HL-60/S4 treated with phorbol 12-myristate 13-acetate at 8.2 ng/mL for 4 days and 3 days (cell line): Measurements from ENCODE around the gene CTPS2.
"Not testable (repeated sequence)": the region's sequence is repeated elsewhere in the genome, so short reads cannot be mapped to it uniquely, and the experiment has no call there.

Source experiments
- in situ Hi-C: fragments of 300-500 bp; cut with MboI; formaldehyde crosslinking; loops from 2 replicates; pipeline ENCODE4 v1.15.0; 2022; ENCODE audit warnings: low sequenced_read_pairs

Gene CTPS2

DNA sequence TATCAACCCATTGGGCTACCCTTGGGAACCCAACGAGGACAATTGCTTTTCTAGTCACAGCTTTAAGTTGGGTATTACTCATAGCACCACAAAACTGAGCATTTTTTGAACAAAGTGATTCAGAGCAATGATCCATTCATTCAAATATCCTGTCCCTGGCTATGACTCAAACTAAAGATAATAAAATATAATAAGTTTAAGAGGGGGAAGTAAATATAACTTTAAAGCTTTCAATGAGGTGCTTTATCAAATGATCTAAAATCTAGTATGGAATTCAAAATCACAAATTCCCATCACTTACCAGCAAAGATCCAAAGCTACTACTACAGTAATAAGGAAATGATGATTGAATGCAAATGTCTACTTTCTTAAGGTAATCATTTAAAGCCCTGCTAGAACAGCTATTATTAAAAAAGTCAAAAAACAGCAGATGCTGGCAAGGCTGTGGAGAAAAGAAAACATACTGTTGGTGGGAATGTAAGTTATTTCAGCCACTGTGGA lies 102.3 kb downstream of the CTPS2 start:
- in situ Hi-C loops, result no loop called here

DNA sequence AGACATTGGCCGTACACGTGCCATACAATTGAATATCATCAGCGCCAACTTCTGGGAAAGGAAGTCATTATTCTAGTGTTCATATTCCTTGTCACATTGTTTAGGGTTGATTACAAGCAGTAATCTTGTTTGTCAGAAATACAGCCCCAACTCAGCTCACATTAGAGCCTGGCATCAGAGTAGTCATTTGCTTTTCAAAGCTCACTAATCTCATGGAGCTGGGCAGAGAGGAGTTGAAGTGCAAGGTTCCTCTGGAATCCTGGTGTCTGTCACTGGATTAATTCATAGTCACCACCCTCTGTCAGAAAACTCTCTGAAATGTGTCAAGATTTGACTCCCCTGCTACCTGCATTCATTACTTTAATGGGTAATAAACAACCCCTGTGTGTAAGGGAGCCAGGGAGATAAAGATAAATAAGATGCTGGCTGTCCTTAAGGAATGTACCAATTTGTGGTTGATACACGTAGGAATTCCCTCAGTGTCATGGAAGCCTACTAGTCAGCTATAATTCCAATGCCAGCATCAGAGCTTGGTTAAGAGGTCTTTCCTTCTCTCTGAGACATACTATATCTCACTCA lies 106.2 kb downstream of the CTPS2 start:
- in situ Hi-C loops, result no loop called here

GRCh38 chrX:16604337-16604736 lies 108.1 kb downstream of the CTPS2 start:
- in situ Hi-C loops, result no loop called here

GRCh38 chrX:16603822-16604221 lies 108.6 kb downstream of the CTPS2 start:
- in situ Hi-C loops, result no loop called here

- in situ Hi-C loops, result not testable (repeated sequence)
Observed at GRCh38 chrX:16603235-16603634, 109.2 kb downstream of the CTPS2 start.

DNA sequence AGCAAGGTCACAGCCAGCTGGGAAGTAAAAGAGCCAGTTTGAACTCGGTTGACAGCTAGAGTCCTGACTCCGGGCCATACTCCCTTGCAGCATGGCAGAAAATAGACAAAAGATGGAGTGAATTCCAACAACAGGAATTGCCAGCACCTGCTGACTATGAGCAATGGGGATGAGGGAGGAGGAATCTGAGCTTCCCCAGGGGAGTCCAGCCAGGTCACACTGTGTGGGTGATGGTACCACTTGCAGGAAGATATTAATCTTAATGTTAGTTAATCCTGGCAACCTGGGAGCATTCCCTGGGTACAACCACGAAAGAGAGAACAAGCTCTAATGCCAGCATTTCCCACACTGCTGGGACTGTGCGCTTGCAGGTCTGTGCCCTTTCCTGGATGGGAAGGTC lies 110.6 kb downstream of the CTPS2 start:
- in situ Hi-C loops, result no loop called here

DNA sequence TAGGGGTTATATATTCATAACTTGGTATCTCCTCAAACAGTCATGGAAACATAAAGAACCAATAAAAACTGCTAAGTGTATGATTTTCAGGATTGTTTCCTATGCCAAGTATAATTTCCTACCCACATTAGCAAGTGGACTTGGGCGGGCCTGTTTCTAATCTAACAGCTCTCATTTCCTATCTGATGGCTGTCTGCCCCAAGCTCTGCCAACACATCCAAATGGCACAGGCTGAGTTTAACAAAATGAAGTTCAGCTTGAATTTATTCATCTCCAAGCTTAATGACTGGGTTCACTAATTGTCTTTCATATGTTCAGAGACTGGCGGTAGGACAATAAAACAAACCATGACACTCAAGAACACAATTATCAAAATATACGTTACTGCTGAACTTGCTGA lies 118.0 kb downstream of the CTPS2 start:
- in situ Hi-C loops, result no loop called here

DNA sequence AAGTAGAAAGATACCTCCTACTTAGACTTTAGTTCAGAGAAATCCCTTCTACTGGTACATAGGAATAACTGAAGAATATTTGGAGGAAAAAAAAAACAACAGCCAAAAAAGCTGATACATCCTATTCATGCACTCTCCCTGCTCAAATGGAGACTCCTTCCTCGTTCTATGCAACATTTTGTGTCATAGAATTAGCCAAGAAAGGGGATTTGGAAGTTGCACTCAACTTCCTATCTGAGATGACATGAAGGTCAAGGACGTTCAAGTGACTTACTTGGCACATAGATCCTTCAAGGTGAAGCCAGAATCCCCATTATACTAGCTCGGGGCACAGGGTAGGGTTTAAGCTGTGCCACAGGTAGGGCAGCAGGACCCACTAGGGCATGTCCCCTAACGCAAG lies 118.7 kb downstream of the CTPS2 start:
- in situ Hi-C loops, result no loop called here

GRCh38 chrX:16592194-16592770 lies 120.2 kb downstream of the CTPS2 start:
- in situ Hi-C loops, result no loop called here

GRCh38 chrX:16589826-16590225 lies 122.6 kb downstream of the CTPS2 start:
- in situ Hi-C loops, result no loop called here

GRCh38 chrX:16589211-16589610 lies 123.3 kb downstream of the CTPS2 start:
- in situ Hi-C loops, result no loop called here

- in situ Hi-C loops, result no loop called here
Observed at GRCh38 chrX:16588266-16588665, 124.2 kb downstream of the CTPS2 start.

DNA sequence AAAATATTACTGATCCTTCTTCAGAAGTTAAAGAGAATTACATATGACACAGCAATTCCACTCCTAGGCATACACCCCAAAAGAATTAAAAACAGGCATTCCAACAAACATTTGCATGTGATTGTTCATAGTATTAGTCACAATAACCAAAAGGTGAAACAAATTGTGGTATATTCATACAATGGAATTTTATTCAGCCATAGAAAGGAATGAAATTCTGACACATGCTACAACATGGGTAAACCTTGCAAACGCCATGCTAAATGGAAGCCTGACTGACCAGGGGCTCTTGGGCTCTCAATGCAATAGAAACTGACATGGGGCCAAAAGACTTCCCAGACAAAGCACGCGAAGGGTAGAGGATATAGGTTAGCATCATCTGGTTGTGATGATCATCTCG lies 124.6 kb downstream of the CTPS2 start:
- in situ Hi-C loops, result no loop called here

- in situ Hi-C loops, result no loop called here
Observed at GRCh38 chrX:16586377-16587112, 125.9 kb downstream of the CTPS2 start.

GRCh38 chrX:16585486-16586376 lies 126.7 kb downstream of the CTPS2 start:
- in situ Hi-C loops, result no loop called here

DNA sequence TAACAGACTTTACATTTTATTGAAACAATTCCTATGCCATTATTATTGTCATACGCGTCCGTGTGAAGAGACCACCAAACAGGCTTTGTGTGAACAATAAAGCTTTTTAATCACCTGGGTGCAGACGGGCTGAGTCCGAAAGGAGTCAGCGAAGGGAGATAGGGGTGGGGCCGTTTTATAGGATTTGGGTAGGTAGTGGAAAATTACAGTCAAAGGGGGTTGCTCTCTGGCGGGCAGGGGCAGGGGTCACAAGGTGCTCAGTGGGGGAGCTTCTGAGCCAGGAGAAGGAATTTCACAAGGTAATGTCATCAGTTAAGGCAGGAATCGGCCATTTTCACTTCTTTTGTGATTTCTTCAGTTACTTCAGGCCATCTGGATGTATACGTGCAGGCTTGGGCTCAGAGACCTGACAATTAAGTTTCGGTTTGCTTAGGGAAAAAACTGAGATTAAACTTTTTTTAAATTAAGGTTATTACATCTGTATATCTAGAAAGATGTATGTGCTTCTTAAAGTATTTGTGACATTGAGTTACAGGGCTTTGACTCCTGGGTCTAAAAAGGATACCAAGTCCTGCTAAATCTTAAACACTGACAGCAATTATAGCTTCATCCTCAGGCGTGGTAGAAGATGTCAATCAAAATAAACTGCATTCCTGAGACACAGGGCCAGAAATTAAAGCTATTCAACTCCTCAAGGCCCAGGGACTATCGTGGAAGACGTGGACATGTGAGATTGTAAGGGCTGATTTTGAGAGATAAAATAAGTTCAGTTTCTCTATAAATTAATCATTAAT lies 132.3 kb downstream of the CTPS2 start:
- in situ Hi-C loops, result not testable (repeated sequence)

GRCh38 chrX:16579517-16579916 lies 133.0 kb downstream of the CTPS2 start:
- in situ Hi-C loops, result no loop called here

GRCh38 chrX:16578218-16578617 lies 134.3 kb downstream of the CTPS2 start:
- in situ Hi-C loops, result no loop called here

DNA sequence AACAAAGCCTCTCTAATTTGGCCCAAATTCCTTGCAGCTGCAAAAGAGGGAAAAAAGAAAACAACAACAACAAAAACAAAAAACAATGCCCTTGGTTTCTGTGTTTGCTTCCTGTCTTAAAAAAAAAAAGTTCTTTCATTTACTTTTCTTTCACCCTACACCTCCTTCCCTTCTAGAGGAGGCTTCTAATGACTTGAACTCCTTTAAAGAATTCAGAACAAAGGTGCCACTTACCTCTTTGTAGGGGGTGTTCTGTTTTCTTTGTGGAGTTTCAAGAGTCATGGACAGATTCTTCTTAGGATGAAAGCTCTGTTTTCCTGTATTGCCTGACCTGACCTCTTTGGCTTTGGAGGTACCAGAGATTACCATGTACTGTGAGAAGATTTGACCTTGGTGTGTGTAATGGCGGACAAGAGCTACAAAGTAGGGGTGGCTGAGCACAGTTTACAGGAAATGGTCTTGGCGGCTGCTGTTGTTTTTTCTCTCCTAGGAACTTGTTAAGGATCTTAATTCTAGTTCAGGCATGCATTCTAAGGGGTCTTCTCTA lies 134.9 kb downstream of the CTPS2 start:
- in situ Hi-C loops, result no loop called here

GRCh38 chrX:16575388-16575787 lies 137.1 kb downstream of the CTPS2 start:
- in situ Hi-C loops, result not testable (repeated sequence)
